Right lobe of liver (tissue), 6 donors: ENCODE results near the gene SPRING1. TPM values are rescaled to one million over a fixed set of nuclear protein-coding genes. Genes with fewer than 3 reads are reported as not detected.
"Not testable (repeated sequence)": the region's sequence is repeated elsewhere in the genome, so short reads cannot be mapped to it uniquely, and the experiment has no call there.

ENCODE experiments used
- ATAC-seq, 4 donors: fragments of 200-7000 bp; cut with Tn5 transposase; one replicate each; pipeline ENCODE4 v1.9.1; 2020; ENCODE audit warnings: mild to moderate bottlenecking in 4 of 4, moderate library complexity in 4 of 4
- DNase-seq, 3 donors: peaks; one replicate each; pipeline ENCODE4 v3.0.0-alpha.2; 2020
- H3K27ac ChIP-seq, 3 donors: fragments of 200-600 bp; one replicate each; pipeline ENCODE4 v1.8.0; 2022
- H3K27me3 ChIP-seq, 2 donors: fragments of 200-600 bp; one replicate each; pipeline ENCODE4 v1.8.0; 2022
- H3K36me3 ChIP-seq, 4 donors: fragments of 200-600 bp; sonication (generic) in 1 of 4; one replicate each; pipeline versions ENCODE4 v1.5.1 to v1.8.0; 2017 to 2022; ENCODE audit warnings: control low read depth in 1 of 4
- H3K4me1 ChIP-seq, 4 donors: fragments of 200-600 bp; sonication (generic) in 1 of 4; one replicate each; pipeline versions ENCODE4 v1.5.1 to v1.8.0; 2017 to 2022; ENCODE audit warnings: control low read depth in 1 of 4
- H3K4me3 ChIP-seq, 3 donors: fragments of 200-600 bp; one replicate each; pipeline ENCODE4 v1.8.0; 2022
- H3K9me3 ChIP-seq, 4 donors: fragments of 200-600 bp; sonication (generic) in 1 of 4; one replicate each; pipeline versions ENCODE4 v1.5.1 to v1.8.0; 2017 to 2022; ENCODE audit warnings: control low read depth in 1 of 4
- CTCF ChIP-seq, 4 donors: fragments of 200-600 bp in 3 of 4; fragments of 450-650 bp in 1 of 4; IDR thresholded peaks; one replicate each; pipeline versions ENCODE4 v1.5.1 to v1.8.0; 2016 to 2022; ENCODE audit warnings: antibody characterized with exemption in 4 of 4, mild to moderate bottlenecking in 2 of 4
- POLR2A ChIP-seq: fragments of 450-650 bp; IDR thresholded peaks from one replicate; pipeline ENCODE4 v1.6.1; 2017; ENCODE audit warnings: antibody characterized with exemption, mild to moderate bottlenecking
- WGBS: methylation state at CpG from one replicate; pipeline ENCODE4 v1.1.6; 2018; ENCODE audit warnings: low coverage, low lambda C conversion rate; ENCODE audit not compliant: insufficient coverage; ENCODE audit errors: missing lambda C conversion rate; 5-methylcytosine and 5-hydroxymethylcytosine counted together
- intact Hi-C, 2 donors: fragments of 100-400 bp; cut with DNase I; formaldehyde crosslinking; loops; one replicate each; pipeline versions ENCODE4 v1.11.2 to v1.14.1; 2022
- total RNA-seq, 6 experiments: library from RNA; depleted of rRNA in 2 of 6; stranded (reverse); fragments of >200 nt in 2 of 6; fragmentation: NEBNext Ultra II Directional in 3 of 6; extraction: Animal tissue kit (Norgen Biotek cat#: 25700) in 3 of 6; gene quantifications; one replicate each; pipeline versions ENCODE4 v1.1.0 to v1.2.4, GENCODE V29; 2016 to 2023
- donor health status: DM: no; HTN: yes; CAD: no.
- donor health status: DM: no; HTN: no; CAD: no.
- donor health status: DM: no; HTN: no; CAD: no.
- donor health status: DM: no; HTN: yes; CAD: no.
- donor health status: DM: no; HTN: yes; CAD: no.

The SPRING1 gene
- total RNA-seq, 6 experiments from 2014 or later, result 4.9 to 18.7 (median 12.0) TPM

GRCh38 chr12:116759783-116760621 is 22.1 kb upstream of the SPRING1 start:
- 61% methylated on average over 14 of the region's 22 CpGs for WGBS
- ATAC-seq, result no peak

GRCh38 chr12:116754783-116755182 is 16.9 kb upstream of the SPRING1 start:
- H3K4me1 ChIP-seq, H3K9me3 ChIP-seq, DNase-seq, ATAC-seq, H3K36me3 ChIP-seq, H3K4me3 ChIP-seq, H3K27me3 ChIP-seq, H3K27ac ChIP-seq, intact Hi-C loops: not testable (repeated sequence)
- WGBS, result no CpG with 5 or more reads among the region's 1 CpG

More at GRCh38 chr12:116759783-116760621, 22.1 kb upstream of the SPRING1 start:
- Histone ChIP-seq H3K4me1 (no peaks in the 10 kb centered on the region), H3K27ac (no peak overlapping the region), H3K36me3 (no peaks in the 10 kb centered on the region), H3K27me3 (no peaks in the 10 kb centered on the region), H3K4me3 (no peak overlapping the region), H3K9me3 (no peaks in the 10 kb centered on the region)
- DNase-seq, result no peak
- intact Hi-C loops, result no loop called here
- TF ChIP-seq CTCF (IDR thresholded peaks at IDR 0.05), result no peak
- TF ChIP-seq POLR2A, result no peak

- H3K4me3 ChIP-seq, H3K27ac ChIP-seq, DNase-seq, H3K4me1 ChIP-seq, H3K36me3 ChIP-seq, ATAC-seq, H3K27me3 ChIP-seq, H3K9me3 ChIP-seq, intact Hi-C loops: not testable (repeated sequence)
- WGBS, result 90% methylated on average over 5 of the region's 5 CpGs
Observed at GRCh38 chr12:116754097-116754496, 16.2 kb upstream of the SPRING1 start.

GRCh38 chr12:116750298-116750697 is 12.4 kb upstream of the SPRING1 start:
- TF ChIP-seq CTCF (IDR thresholded peaks at IDR 0.05), result no peak
- Histone ChIP-seq H3K9me3 (no peaks in the 10 kb centered on the region), H3K4me3 (no peak overlapping the region), H3K4me1 (no peaks in the 10 kb centered on the region), H3K27me3 (no peaks in the 10 kb centered on the region), H3K27ac (no peak overlapping the region), H3K36me3 (no peaks in the 10 kb centered on the region)
- no CpG with 5 or more reads among the region's 4 CpGs for WGBS
- intact Hi-C loops, result no loop called here
- ATAC-seq (no peak), DNase-seq (no peak)

- WGBS, result no CpG with 5 or more reads among the region's 26 CpGs
- H3K4me3 ChIP-seq, result no peak overlapping the region
- H3K4me1 ChIP-seq, result no peaks in the 10 kb centered on the region
- intact Hi-C loops, result no loop called here
- H3K9me3 ChIP-seq, result no peaks in the 10 kb centered on the region
- DNase-seq, result no peak
- H3K27me3 ChIP-seq, result no peaks in the 10 kb centered on the region
- no peaks in the 10 kb centered on the region for H3K36me3 ChIP-seq
- TF ChIP-seq POLR2A, result no peak
- TF ChIP-seq CTCF (IDR thresholded peaks at IDR 0.05), result no peak
- ATAC-seq, result peak in 1 of 4 donors; percentile 20
- H3K27ac ChIP-seq, result no peak overlapping the region
Observed at GRCh38 chr12:116749884-116750283, 12.0 kb upstream of the SPRING1 start.
